Measurements from ENCODE around the gene ZNF106.

DNA sequence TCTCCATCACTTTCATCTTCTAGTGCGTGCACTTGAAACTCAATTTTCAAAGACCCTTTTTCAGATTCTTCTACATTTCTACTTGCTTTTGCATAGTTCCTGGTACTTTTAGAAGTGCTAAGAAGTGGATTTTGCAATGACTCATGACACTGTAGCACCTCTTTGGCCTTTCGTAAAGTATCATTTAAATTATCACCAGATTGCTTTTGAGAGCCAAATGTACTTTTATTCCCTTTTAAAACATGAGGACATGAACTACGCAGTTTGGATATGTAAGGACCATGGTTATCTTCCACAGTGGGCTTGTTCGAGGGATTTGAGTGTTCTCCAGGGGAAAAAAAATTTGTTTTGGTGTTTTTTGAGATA is 40.5 kb downstream of the ZNF106 start:
- TF ChIP-seq EP300 (IDR thresholded peaks at IDR 0.05) = no peak
- TF ChIP-seq CTCF (IDR thresholded peaks at IDR 0.05) = no peak
- no peak for TF ChIP-seq POLR2A (IDR thresholded peaks at IDR 0.05)
- no peak for TF ChIP-seq POLR2AphosphoS5 (IDR thresholded peaks at IDR 0.05)

Measured in sigmoid colon (tissue), 4 donors.